Ovary (tissue), 9 donors: ENCODE measurements around the gene EXOC2. TPM values are rescaled to one million over a fixed set of nuclear protein-coding genes. Genes with fewer than 3 reads are reported as not detected.

Experiments used
- DNase-seq, 5 donors: peaks; one replicate each; pipeline ENCODE4 v3.0.0-alpha.2; 2019 to 2020
- H3K27ac ChIP-seq, 2 donors: fragments of 200-600 bp; one replicate each; pipeline versions ENCODE4 v1.5.1 to v1.8.0; 2019 to 2022
- H3K27me3 ChIP-seq: fragments of 200-600 bp; one replicate; pipeline ENCODE4 v1.8.0; 2022
- H3K36me3 ChIP-seq: fragments of 200-600 bp; sonication (generic); one replicate; pipeline ENCODE4 v1.5.1; 2019
- H3K4me1 ChIP-seq: one replicate; pipeline ENCODE4 v1.8.1; 2013; ENCODE audit warnings: mild to moderate bottlenecking, moderate library complexity; ENCODE audit not compliant: insufficient read depth
- H3K4me3 ChIP-seq: fragments of 200-600 bp; sonication (generic); one replicate; pipeline ENCODE4 v1.5.1; 2017
- H3K9me3 ChIP-seq, 2 donors: fragments of 200-600 bp in 1 of 2; sonication (generic) in 1 of 2; one replicate each; pipeline versions ENCODE4 v1.5.1 to v1.8.1; 2013 to 2019; ENCODE audit warnings: mild to moderate bottlenecking in 1 of 2, moderate library complexity in 1 of 2
- EP300 ChIP-seq: sonication (generic); formaldehyde crosslinking; IDR thresholded peaks from one replicate; pipeline ENCODE4 v1.6.1; 2017; ENCODE audit warnings: antibody characterized with exemption
- POLR2A ChIP-seq: fragments of 450-650 bp; IDR thresholded peaks from one replicate; pipeline ENCODE4 v1.6.1; 2017; ENCODE audit warnings: antibody characterized with exemption, mild to moderate bottlenecking, moderate library complexity
- WGBS, 3 donors: extraction: QIAGEN DNeasy Blood & Tissue Kit in 1 of 3; methylation state at CpG; one replicate each; pipeline versions ENCODE4 v1.1.5 to v1.1.7; 2013 to 2017; 5-methylcytosine and 5-hydroxymethylcytosine counted together
- intact Hi-C, 4 donors: fragments of 100-400 bp; cut with DNase I; formaldehyde crosslinking; loops; one replicate each; pipeline versions ENCODE4 v1.11.0 to v1.15.1; 2022 to 2023
- polyA plus RNA-seq, 2 donors: library from polyadenylated mRNA; stranded (reverse); fragments of 200-250 nt in 1 of 2; fragments of 350-450 nt in 1 of 2; fragmentation: Illumina TruSeq in 1 of 2; extraction: RNeasy Lipid Tissue Mini Kit (QIAGEN cat#74804) in 1 of 2; gene quantifications; one replicate each; pipeline ENCODE4 v1.2.3, GENCODE V29; 2013 to 2014
- total RNA-seq, 7 donors: library from RNA; depleted of rRNA in 2 of 7; stranded (reverse); fragments of >200 nt in 2 of 7; fragmentation: NEBNext Ultra II Directional in 3 of 7; extraction: Animal tissue kit (Norgen Biotek cat#: 25700) in 3 of 7; gene quantifications; one replicate each; pipeline versions ENCODE4 v1.1.0 to v1.2.4, GENCODE V29; 2016 to 2023
- TF ChIP-seq, protein P1 (sequence below), 3 donors: fragments of 450-650 bp in 2 of 3; fragments of 200-600 bp in 1 of 3; IDR thresholded peaks; one replicate each; pipeline versions ENCODE4 v1.5.1 to v1.8.0; 2016 to 2022; ENCODE audit warnings: antibody characterized with exemption in 3 of 3, mild to moderate bottlenecking in 1 of 3
- donor health status: DM: no; HTN: no; CAD: no; lungs with moderate emphysema.
- donor health status: DM: no; HTN: no; CAD: no.
- donor health status: Bipolar disorder and iron deficiency.
- donor health status: DM: yes; HTN: yes; CAD: no.
- donor health status: DM: no; HTN: no; CAD: no.
- donor health status: DM: yes; HTN: yes; CAD: no.

The EXOC2 gene
- total and polyA plus RNA-seq, 9 donors: 7.5 to 17.3 (median 14.2) TPM

DNA sequence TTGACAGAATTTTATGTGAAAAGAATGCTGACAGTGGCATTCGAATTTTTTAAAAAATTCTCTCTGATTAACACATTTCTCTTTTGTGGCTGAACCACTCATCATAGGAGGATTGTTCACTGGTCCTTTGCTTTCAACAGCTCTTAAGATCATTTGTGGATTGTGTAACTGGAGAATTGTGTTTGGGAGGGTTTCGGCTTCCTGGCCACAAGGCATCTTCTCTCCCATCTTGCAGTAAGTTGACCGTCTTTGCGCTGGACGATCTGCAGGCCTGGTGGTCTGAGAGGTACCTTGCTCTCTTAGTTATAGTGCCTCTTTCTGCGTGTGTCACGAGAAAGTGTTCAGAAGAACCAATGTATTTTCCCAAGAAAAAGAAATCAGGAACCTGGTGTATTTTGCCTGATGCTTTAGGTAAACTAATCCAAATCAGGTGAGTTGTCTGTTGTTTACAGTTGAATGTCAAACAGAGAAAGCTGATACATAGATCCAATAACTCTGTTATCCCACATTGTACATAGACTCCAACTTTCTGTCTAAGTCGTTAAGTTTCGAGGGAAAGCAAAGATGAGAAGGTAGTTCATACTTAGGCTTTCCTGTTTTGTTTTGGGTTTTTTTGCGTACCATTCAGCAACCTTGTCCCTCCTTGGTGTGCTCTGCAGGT is 14.8 kb upstream of the EXOC2 start:
- DNase-seq: no peak
- Histone ChIP-seq H3K4me1 (no peaks in the 10 kb centered on the region), H3K4me3 (no peak overlapping the region), H3K27ac (no peak overlapping the region), H3K9me3 (no peaks in the 10 kb centered on the region), H3K36me3 (no peaks in the 10 kb centered on the region), H3K27me3 (no peaks in the 10 kb centered on the region)
- TF ChIP-seq, protein P1, sequence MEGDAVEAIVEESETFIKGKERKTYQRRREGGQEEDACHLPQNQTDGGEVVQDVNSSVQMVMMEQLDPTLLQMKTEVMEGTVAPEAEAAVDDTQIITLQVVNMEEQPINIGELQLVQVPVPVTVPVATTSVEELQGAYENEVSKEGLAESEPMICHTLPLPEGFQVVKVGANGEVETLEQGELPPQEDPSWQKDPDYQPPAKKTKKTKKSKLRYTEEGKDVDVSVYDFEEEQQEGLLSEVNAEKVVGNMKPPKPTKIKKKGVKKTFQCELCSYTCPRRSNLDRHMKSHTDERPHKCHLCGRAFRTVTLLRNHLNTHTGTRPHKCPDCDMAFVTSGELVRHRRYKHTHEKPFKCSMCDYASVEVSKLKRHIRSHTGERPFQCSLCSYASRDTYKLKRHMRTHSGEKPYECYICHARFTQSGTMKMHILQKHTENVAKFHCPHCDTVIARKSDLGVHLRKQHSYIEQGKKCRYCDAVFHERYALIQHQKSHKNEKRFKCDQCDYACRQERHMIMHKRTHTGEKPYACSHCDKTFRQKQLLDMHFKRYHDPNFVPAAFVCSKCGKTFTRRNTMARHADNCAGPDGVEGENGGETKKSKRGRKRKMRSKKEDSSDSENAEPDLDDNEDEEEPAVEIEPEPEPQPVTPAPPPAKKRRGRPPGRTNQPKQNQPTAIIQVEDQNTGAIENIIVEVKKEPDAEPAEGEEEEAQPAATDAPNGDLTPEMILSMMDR (IDR thresholded peaks at IDR 0.05): no peak
- no peak for TF ChIP-seq EP300
- TF ChIP-seq POLR2A: no peak
- intact Hi-C loops: no loop called here
- WGBS, 3 donors: 89 to 92% (median 91%) methylated on average over 10 of the region's 10 CpGs

DNA sequence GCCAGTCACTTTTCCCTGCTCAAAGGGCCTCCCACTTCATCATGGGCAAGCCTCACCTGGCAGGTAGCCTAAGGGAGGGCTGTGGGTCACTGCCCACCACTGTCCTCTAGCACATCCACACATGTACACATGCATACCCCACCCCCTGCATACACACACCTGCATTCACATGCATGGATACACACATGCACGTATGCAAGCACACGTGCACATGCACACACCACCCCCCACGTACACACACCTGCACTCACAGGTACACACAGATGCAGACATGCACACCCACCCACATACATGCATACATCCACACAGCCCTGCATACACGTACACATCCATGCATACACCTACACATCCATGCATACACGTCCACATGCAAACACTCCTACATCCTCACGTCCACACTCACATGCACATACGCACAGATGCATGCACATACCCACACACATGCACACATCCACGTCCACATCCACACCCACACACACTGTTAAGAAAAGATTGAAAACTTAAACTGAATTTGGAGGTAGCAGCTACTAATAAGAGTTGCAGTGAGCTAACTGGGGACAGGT is 14.0 kb upstream of the EXOC2 start:
- 79 to 85% (median 82%) methylated on average over 8 of the region's 8 CpGs for WGBS, 3 donors
- no peak overlapping the region for H3K4me3 ChIP-seq
- intact Hi-C loops: no loop called here
- TF ChIP-seq, protein P1 (IDR thresholded peaks at IDR 0.05): no peak
- no peak for TF ChIP-seq EP300
- no peak for TF ChIP-seq POLR2A
- H3K9me3 ChIP-seq: no peaks in the 10 kb centered on the region
- no peak for DNase-seq
- H3K27ac ChIP-seq: no peak overlapping the region
- no peaks in the 10 kb centered on the region for H3K4me1 ChIP-seq
- no peaks in the 10 kb centered on the region for H3K36me3 ChIP-seq
- H3K27me3 ChIP-seq: no peaks in the 10 kb centered on the region

DNA sequence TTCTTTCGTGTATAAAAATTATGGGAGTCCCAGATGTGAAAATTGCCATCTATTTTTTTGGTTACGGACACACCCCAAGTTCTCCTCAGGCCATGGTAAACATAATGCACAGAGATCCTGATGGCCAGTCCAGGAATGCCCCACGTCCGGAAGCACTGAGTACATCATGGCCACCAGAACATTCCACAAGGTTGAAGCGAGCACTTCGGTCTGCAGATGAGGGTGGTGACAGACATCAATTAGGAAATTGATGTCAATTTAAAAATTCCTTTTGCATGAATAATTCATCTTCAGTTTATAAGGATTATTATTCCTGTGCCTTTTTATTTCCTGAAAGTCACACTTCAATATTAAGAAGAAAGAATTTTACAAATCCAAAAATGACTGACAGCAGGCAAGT is 13.2 kb upstream of the EXOC2 start:
- no peaks in the 10 kb centered on the region for H3K36me3 ChIP-seq
- 83 to 90% (median 86%) methylated on average over 6 of the region's 6 CpGs for WGBS, 3 donors
- H3K4me1 ChIP-seq: no peaks in the 10 kb centered on the region
- H3K27me3 ChIP-seq: no peaks in the 10 kb centered on the region
- H3K27ac ChIP-seq: no peak overlapping the region
- H3K9me3 ChIP-seq: no peaks in the 10 kb centered on the region
- H3K4me3 ChIP-seq: no peak overlapping the region
- intact Hi-C loops: no loop called here
- DNase-seq: no peak
- TF ChIP-seq POLR2A (no peak), EP300 (no peak)
- TF ChIP-seq, protein P1 (IDR thresholded peaks at IDR 0.05): no peak

DNA sequence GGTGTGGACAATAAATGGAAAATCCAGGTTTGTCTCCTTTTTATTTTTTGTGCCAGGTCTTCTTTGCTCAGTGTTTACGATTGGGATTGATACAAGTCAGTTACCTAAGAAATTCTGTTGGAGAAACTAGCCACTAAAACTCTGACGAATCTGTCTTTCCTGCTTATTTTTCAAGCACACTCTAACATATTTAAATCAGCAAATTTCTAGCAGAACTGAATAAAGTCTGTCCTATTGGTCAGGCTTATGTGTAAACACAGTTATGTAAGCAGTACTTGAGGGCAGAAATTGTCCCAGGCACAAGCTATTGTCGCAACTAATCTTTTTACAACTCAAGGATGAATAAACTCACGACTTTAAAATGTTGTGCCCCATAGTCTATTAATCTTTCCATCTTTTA is 12.1 kb upstream of the EXOC2 start:
- no peak for TF ChIP-seq EP300
- TF ChIP-seq POLR2A: no peak
- TF ChIP-seq, protein P1 (IDR thresholded peaks at IDR 0.05): no peak
- Histone ChIP-seq H3K27me3 (no peaks in the 10 kb centered on the region), H3K36me3 (no peaks in the 10 kb centered on the region), H3K4me1 (no peaks in the 10 kb centered on the region), H3K27ac (no peak overlapping the region), H3K4me3 (no peak overlapping the region), H3K9me3 (no peaks in the 10 kb centered on the region)
- no peak for DNase-seq
- 63 to 65% (median 64%) methylated on average over 4 of the region's 4 CpGs for WGBS, 3 donors
- intact Hi-C loops: no loop called here
